ENCODE results near the gene WDR93.

The WDR93 gene

DNA sequence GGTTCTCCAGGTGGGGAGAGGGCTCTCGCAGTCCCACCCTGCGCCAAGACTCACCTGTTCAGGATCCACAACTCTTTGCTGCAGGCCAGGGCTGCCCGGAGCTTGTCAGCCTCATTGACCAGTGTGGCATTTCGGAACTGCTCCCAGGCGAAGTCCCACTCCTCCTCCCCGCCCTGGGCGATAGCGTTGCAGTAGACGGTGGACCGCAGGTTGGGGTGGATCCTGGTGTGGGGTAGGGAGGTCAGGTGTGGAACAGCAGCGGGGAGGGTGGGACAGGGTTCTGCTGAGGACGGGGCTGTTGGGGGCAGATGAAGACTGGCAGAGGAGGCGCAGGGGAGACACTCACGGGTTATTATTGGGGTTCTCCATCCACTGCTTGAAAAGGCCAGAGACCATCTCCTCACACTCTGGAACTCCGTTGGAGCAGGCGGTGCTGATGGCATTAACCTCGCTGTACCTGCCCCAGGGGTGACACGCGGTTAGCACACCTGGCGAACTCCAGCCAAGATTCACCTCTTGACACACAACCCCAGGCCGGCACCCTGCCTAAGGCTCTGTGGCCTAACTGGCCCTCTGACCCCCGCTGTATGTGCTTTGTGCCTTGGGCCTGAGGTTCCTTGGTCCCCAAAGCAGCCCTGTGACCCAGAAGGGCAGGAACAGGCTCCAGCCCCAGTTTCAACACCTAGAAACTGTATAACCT lies 101.6 kb downstream of the WDR93 start:
- DNase-seq: no peak
